Activated CD4-positive, alpha-beta T cell treated with anti-CD3 and anti-CD28 coated beads, Interleukin-10, Interleukin-2, amounts not matched to agents 100 ng/mL and 50 ng/mL, durations not matched to agents 16 hours and 8 hours (primary cell): ENCODE results near the gene PPP2R5B.
A peak's percentile ranks its signal among the peaks of the same experiment; 100 is the strongest.
"Not testable (repeated sequence)": the region's sequence is repeated elsewhere in the genome, so short reads cannot be mapped to it uniquely, and the experiment has no call there.

ENCODE experiments used
- DNase-seq: peaks from one replicate; pipeline ENCODE4 v3.0.0-alpha.2; 2020

PPP2R5B gene

GRCh38 chr11:64933213-64933934, 8.9 kb downstream of the PPP2R5B start:
- DNase-seq: no peak

DNA sequence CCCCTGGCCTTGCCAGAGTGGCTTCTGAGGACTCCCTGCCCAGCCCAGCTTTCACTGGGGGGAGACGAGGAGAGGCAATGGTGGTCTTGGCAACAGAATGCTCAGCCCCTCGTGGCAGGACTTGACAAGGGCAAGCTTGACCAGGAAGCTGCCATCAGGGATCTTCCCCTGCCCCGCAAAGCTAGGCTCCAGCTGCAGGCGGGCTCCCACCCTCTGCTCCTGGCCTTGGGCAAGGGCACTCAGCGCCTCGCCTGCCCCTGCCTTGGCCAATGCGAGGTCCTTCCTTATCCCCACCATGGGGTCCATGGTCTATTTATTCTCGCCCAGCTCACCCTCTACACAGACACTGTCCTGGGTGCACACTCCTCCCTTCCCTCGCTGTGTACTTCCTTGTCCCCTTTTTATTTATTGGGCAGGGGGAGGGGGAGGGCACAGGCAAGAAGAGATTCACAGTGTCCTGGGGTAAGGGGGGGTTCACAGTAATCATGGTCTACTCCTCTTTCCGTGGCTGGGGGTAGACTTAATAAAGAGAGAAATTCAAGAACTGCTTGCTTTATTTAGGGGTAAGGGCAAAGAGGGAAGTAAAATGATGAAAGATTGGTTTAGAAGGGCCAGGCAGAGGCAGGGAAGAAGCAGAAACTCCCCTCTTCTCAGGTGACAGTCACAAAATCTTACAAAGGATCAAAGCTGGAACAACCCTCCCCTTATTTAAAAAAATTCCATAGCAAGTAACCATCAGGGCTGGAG, 9.6 kb downstream of the PPP2R5B start:
- no peak for DNase-seq

DNA sequence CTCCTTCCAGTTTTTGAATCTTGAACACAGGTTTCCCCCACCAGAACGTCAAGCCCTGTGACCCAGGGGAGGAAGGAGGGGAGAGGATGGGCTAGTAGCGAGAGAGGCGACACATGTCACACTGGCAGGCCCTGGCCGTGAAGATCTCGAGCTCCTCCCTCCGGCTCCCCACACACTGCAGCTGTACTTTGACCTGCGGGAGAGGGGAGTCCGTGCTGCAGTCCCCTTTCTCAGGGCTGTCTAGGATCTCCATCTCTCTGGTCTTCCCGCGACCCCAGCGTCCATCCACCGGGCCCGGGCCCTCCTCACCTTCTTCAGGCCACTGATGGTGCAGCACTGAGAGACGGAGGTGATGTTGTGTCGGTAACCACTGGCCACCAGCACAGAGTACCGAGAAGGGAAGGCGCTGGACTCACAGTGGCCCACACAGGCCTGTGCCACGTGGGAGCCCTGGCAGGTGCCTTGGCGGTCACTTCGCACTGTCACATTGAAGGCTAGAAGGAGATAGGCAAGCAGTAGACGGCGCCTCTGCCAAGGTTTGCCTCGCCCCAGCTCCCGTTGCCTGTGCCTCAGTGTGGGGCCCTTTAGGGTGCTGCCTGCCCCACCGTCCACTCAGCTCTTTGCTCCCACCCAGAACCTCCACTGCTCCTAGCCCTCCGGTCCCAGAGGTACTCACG, 10.3 kb downstream of the PPP2R5B start:
- DNase-seq: no peak

DNA sequence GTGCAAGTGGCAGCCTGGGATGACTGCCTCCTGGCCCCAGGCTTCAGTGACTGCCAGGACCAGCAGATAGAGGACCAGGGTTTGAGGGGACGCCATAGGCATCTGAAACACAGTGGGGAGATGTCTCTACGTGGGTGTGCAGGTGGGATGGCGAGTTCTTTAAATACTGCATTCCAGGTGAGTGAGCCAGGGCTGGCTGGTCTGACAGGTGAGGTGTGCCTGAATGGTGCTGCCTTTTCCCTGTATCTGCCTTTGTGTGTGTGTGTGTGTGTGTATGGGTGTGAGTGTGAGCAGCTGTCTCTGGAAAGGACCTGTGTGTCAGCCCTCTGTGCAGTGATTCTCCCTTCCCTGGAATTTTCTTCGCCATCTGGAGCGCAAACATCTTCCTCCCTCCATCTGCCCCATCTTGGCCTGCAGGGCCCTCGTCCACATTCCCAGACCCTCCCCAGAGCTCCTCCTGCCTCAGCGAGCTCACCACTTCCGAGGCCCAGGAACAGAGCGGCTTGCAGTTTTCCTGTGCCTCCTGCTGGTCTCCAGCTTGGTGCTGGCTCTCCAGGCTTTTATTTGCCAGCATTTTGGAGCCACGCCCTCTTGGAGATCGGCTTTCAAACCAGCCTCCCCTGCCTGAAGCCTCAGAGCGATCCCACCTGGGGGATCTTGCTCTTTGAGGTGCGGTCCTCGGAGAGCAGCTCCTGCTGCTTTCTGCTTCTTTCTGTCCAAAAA, 11.0 kb downstream of the PPP2R5B start, which contains the start of gene GPHA2:
Gene GPHA2, minus strand, starts transcription at position 535 of the 723 bp plus-strand sequence. Its CDS starts 433 bp downstream, at position 102.
- DNase-seq: no peak

DNA sequence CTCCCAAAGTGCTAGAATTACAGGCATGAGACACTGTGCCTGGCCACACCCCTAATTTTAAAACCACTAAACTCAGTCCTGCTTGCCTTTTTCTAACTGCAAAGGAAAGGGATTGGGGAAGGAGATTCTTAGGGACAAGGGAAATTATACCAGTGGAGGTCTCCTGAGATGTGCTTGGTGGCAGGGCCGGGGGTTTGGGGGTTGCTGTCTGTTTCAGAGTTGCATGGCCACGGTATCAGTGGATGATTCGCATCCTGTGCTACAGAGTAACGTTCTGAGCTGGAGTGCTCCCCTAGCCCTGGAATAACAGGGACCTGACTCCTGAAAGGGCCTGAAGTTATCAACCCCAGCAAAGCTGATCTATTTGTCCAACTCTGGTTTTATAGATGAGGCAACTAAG, 12.1 kb downstream of the PPP2R5B start:
- DNase-seq: no peak

- DNase-seq: no peak
These were observed 22.8 kb downstream of the PPP2R5B start for GRCh38 chr11:64947208-64947814.

GRCh38 chr11:64951529-64951928, 27.0 kb downstream of the PPP2R5B start:
- no peak for DNase-seq

DNA sequence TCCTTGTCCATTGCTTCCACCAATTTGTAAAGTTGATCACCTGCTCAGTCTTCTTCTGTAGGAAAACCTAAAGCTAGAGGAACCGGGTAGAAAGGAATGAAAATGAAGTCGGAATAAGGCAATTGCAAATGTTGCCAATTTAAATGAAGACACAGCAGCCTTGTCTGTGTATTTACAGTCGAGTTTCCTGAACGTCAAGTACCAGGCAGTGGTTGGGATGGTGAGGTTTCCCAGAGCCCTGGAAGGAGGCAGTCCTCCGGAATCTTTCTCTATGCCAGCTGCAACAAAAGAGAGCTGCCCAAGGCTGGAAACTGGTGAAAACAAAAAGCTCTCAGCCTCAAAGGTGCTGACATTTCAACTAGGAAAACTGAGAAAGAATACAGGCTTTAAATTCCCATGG, 29.7 kb downstream of the PPP2R5B start:
- DNase-seq: no peak

DNA sequence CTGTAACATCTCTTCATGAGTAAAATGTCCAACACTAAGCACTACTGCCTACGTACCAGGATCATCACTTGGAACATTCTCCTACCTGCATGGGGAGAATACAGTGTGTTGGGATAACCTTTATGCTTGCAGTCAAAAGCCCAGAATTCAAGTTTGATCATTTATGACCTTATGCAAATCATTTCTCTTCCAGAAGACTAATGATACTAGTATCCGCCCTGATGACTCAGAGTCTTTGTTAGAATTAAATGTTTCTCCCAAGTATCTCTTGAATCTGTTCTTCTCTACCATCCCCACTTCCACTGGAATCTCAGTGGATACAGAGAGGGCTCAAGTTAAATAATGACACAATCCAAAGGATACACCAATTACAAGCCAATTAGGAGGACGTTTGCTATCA, 35.0 kb downstream of the PPP2R5B start:
- no peak for DNase-seq

DNA sequence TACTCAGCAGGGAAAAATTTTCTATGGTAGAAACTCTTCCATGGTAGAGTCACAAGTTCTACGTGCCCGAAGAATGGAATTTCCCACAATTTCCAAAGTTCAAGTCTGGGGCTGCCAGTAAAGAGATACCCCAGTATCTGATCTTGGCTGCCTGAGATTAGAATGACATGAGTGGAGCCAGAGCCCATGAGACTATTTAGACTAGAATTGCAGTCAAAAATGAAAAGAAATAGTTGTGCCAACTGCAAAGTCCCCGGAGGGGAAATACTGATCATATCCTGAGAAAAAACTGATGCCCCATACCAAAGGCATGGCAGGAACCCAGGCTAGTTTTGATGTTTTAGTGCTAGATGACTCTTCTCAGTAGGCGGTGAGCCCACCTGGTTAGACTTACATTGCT, 36.2 kb downstream of the PPP2R5B start:
- DNase-seq: no peak

GRCh38 chr11:64963072-64963631, 38.7 kb downstream of the PPP2R5B start:
- DNase-seq: no peak

- DNase-seq: peak; percentile 73
These were observed 42.9 kb downstream of the PPP2R5B start for GRCh38 chr11:64967375-64967774.

DNA sequence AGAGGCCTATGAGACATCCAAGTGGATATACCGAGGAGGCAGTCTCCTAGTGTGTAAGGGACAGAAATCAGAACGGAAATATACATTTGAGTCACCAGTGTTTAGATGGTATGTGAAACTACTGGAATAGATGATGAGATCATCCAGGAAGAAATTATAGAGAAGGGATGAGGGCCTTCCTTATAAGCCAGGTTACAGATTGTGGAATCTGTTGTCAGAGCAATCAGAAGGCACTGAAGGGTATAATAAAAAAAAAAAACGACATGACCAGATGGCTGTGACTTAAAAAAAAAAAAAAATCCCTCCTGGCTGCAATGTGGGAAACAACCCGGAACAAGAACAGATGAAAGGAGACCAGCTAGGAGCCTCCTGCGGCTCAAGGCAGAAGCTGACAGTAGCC, 44.7 kb downstream of the PPP2R5B start:
- DNase-seq: peak; percentile 61

DNA sequence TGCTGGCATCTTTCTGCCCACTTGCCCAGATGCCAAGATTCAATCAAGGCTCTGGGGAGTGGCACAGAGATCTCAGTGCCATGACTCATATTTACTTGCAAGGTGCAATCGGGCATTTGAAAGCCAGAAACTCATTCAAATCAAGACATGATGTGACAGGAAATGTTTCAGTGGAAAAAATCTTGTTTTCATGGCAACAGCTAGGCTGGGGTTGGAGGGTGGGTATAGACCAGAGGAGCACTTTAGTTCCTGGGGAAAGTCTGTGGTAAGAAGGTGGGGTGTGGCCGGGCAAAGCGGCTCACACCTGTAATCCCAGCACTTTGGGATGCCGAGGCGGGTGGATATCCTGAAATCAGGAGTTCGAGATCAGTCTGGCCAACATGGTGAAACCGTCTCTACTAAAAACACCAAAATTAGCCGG, 46.3 kb downstream of the PPP2R5B start:
- peak; percentile 89 for DNase-seq

DNA sequence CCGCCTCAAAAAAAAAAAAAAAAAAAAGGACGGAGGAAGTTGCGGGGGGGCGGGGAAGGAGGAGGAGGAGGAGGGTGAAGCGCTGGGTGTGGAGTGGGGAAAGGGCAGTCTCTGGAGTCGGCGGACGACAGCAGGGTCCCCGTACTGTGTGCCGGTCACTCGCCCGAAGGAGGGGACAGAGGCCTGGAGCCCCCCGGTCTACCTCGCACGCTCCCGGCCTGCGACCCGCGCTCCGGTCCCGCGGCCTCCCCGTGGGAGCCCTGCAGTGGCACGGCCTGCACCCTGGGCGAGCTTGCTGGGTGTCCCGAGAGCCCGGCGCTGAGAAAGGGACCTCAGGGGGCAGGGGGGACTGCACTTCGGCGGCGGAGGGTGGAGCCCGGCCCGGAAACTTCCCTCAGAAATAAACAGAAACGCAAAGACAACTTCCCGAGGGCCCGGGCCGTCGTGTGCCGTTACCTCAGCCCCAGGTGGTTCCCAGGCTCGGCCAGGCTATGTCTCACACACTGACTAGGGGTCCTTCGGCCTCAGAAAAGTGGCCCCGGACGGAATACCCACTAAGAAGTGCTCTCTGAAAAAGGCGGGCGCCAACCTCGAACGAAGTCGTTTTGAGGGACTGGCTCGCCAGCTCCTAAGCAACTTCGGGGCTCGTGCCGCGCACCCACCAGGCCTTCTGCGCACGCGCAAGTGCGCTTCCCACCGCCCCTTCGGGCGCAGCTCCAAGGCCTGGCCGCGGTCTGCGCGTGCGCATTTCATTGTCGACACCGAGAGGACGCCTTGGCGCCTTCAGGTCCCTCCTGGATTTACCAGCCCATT, 47.1 kb downstream of the PPP2R5B start, which contains the start of gene MAJIN:
Gene MAJIN, minus strand, starts transcription at position 688 of the 813 bp plus-strand sequence. CDS start 12,703 bp downstream, outside the sequence.
- peak; percentile 95 for DNase-seq

DNA sequence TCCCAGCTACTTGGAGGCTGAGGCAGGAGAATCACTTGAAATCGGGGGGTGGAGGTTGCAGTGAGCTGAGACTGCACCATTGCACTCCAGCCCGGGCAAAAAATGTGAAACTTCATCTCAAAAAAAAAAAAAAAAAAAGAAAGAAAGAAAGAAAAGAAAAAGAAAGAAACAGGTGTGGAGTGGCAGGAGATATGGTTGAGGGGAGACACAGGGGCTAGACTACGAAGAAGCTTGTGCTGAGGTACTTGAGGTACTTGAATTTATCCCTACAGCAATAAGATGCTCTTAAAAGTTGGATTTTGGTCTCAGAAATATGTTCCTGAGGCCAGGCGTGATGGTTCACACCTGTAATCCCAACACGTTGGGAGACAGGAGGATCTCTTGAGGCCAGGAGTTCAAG, 49.6 kb downstream of the PPP2R5B start:
- DNase-seq: no peak

GRCh38 chr11:64976651-64977050, 52.2 kb downstream of the PPP2R5B start:
- DNase-seq: no peak

- not testable (repeated sequence) for DNase-seq
These were observed 58.9 kb downstream of the PPP2R5B start for GRCh38 chr11:64983339-64983738.
